H7 (cell line): Measurements from ENCODE around the gene PWP2. TPM values are rescaled to one million over a fixed set of nuclear protein-coding genes. Genes with fewer than 3 reads are reported as not detected.
"Not testable (repeated sequence)": the region's sequence is repeated elsewhere in the genome, so short reads cannot be mapped to it uniquely, and the experiment has no call there.

Source experiments
- DNase-seq: peaks from one replicate; pipeline ENCODE4 v3.0.0; 2012
- H3K27me3 ChIP-seq: 2 replicates; pipeline ENCODE4 v1.6.0; 2011; ENCODE audit warnings: mild to moderate bottlenecking, low read length; ENCODE audit not compliant: control insufficient read depth, insufficient read depth
- H3K36me3 ChIP-seq: replicated peaks from 2 replicates; pipeline ENCODE4 v1.5.1; 2011; ENCODE audit warnings: low read length; ENCODE audit not compliant: control insufficient read depth, insufficient read depth
- H3K4me3 ChIP-seq: 2 replicates; pipeline ENCODE4 v1.5.1; 2011; ENCODE audit warnings: low read depth, mild to moderate bottlenecking, control low read depth, low read length, moderate library complexity; ENCODE audit not compliant: insufficient read depth
- total RNA-seq: library from RNA; depleted of rRNA; stranded (reverse); fragments of >200 nt; shearing (Covaris generic); gene quantifications from 2 replicates; pipeline ENCODE4 v1.2.3, GENCODE V29; 2014; rRNA removed

The PWP2 gene
- 4.1 and 8.6 TPM in 2 replicates for total RNA-seq

GRCh38 chr21:44107026-44107501 lies at the start of gene PWP2:
TSS of gene PWP2 (plus strand) at chr21:44107399. CDS start at chr21:44107417, 18 bp downstream.
- H3K4me3 ChIP-seq: peak within 1 kb of the TSS; percentile 25; the same call in 1 of the 2 replicates
- DNase-seq, H3K27me3 ChIP-seq, H3K36me3 ChIP-seq: not testable (repeated sequence)

DNA sequence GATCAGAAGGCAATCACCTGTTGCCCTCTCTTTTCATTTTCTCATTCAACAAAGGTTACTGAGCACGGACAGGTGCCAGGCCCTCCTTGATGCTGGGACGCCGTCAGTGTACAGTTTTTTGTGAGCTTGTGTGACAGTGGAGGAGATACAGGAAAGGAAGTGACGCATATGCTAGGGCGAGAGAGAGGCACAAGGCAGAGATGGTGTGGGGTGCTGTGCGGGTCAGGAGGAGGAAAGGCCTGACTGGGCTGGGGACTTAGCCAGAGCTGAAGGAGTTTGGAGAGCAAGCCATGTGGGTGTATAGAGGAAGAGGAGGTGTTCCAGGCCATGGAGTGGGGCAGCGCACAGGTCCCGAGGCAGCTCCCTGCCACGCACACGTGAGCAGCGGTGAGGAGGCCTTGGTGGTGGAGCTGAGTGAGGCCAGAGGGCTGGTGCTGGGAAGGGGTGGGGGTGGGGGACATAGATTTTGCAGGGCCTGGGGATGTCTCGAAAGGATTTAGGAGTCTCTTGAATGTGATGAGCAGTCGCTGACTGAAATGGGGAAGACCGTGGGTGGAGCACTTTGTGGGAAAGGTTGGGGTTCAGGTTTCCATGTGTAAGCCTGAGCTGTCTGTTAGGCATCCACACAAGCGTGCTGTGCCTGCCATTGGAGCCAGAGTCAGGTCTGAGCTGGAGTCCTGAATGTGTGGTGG lies 49.1 kb upstream of the PWP2 start:
- Histone ChIP-seq H3K4me3 (no peak overlapping the region), H3K27me3 (no peaks in the 10 kb centered on the region)
- DNase-seq: no peak

GRCh38 chr21:44058652-44058964 lies 48.6 kb upstream of the PWP2 start:
- H3K4me3 ChIP-seq: no peak overlapping the region
- no peak for DNase-seq
- H3K27me3 ChIP-seq: no peaks in the 10 kb centered on the region
- peaks cover 6% of the 10 kb centered on the region for H3K36me3 ChIP-seq

More for the DNA sequence above, 49.1 kb upstream of the PWP2 start:
- peaks cover 6% of the 10 kb centered on the region for H3K36me3 ChIP-seq

DNA sequence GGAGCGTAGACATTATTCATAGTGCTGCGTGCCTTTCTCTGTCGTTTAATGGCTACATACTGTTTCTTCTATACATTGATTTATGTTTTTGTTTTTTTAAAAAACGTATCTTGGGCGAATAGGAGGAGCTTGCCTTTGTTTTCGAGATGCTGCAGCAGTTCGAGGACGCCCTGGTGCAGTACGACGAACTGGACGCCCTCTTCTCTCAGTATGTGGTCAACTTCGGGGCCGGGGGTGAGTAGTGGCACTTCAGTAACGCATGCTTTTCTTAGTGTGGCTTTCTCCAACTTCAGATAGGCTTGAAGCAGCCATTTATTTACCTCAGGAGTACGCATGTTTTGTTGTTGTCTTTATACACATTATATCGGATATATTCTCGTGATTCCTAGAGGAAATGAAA lies 48.2 kb upstream of the PWP2 start:
- no peak overlapping the region for H3K4me3 ChIP-seq
- H3K36me3 ChIP-seq: peaks cover 6% of the 10 kb centered on the region
- DNase-seq: no peak

GRCh38 chr21:44059710-44060109 lies 47.5 kb upstream of the PWP2 start:
- Histone ChIP-seq H3K4me3 (no peak overlapping the region), H3K36me3 (peaks cover 8% of the 10 kb centered on the region), H3K27me3 (no peaks in the 10 kb centered on the region)
- no peak for DNase-seq

More for the DNA sequence above, 48.2 kb upstream of the PWP2 start:
- H3K27me3 ChIP-seq: no peaks in the 10 kb centered on the region

- peaks cover 8% of the 10 kb centered on the region for H3K36me3 ChIP-seq
- no peak for DNase-seq
- H3K4me3 ChIP-seq: no peak overlapping the region
Measured at GRCh38 chr21:44062380-44062779, 44.8 kb upstream of the PWP2 start.

DNA sequence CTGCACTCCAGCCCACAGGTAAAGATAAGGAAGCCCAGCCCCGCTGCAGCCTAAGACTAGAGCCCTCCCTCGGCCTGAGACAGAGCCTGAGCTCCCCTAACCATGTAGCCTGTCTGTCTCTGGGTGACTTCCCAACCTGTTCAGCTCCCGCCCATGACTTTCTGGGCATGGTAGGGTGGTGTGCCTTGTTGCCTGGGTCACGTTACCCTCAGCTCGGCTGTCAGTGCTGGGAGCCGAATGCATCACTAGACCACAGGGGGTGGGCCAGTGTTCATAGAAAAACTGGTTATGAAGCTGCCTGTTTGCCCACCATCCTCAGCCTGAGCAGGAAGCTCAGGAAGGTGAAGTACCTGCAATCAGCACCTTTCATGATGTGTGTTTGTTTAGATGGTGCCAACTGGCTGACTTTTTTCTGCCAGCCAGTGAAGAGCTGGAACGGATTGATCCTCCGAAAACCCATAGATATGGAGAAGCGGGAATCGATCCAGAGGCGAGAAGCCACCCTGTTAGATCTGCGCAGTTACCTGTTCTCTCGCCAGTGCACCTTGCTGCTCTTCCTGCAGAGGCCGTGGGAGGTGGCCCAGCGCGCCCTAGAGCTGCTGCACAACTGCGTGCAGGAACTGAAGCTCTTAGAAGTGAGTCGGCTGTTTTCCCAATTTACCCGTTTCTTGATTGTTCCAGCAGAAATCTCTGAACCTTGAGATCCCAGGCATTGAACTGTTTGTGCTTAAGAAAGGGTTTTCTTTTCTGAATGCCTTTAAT lies 43.9 kb upstream of the PWP2 start:
- Histone ChIP-seq H3K4me3 (no peak overlapping the region), H3K27me3 (no peaks in the 10 kb centered on the region), H3K36me3 (peaks cover 8% of the 10 kb centered on the region)
- no peak for DNase-seq

More at GRCh38 chr21:44062380-44062779, 44.8 kb upstream of the PWP2 start:
- H3K27me3 ChIP-seq: no peaks in the 10 kb centered on the region

DNA sequence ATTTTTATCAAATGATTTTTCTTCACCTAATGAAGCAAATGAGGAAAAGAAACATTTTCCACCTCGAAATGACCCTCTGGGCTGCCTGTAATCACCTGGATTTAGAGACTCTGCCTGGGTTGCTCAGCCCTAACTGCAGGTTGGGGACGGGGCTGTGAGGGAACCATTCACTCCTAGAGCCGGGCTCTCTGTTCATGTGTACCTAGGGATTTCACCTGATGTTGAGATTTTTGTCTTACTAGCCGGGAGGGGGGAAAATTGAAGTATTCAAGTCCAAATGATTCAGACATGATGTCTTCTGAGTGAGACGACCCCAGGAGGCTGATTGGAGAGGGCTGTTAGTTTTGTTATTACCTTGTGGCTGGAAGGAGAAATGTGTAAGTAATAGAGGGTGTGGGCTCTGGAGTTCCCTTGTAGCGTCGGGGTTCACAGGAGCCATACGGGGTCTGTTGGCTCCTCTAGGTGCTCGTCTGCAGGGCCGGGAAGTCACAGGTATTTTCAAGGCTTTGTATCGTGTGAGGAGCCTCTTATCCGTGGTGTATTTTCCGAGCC lies 42.3 kb upstream of the PWP2 start:
- Histone ChIP-seq H3K27me3 (no peaks in the 10 kb centered on the region), H3K36me3 (peaks cover 5% of the 10 kb centered on the region)
- no peak for DNase-seq

GRCh38 chr21:44065428-44065827 lies 41.8 kb upstream of the PWP2 start:
- H3K27me3 ChIP-seq: no peaks in the 10 kb centered on the region
- no peak overlapping the region for H3K4me3 ChIP-seq
- DNase-seq: no peak
- peaks cover 5% of the 10 kb centered on the region for H3K36me3 ChIP-seq

More for the DNA sequence above, 42.3 kb upstream of the PWP2 start:
- H3K4me3 ChIP-seq: no peak overlapping the region

DNA sequence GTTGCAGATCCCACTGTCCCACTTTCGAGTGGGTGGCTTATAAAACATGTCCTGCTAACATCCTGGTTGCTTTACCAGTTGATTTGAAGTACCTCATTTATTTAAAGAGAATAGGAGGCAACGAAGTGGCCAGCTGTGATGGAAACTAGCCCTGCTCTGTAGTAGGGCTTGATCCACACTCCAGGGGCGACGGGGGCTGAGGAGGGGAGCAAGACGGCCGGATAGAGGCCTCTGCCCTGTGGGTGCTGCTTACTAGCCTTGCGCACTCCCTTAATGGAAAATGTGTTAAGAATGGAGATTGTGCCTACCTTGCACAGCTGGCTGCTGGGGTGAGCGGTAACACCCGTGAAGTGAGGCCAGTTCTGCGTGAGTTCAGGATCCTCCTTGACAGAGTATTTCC lies 41.1 kb upstream of the PWP2 start:
- Histone ChIP-seq H3K27me3 (no peaks in the 10 kb centered on the region), H3K4me3 (no peak overlapping the region), H3K36me3 (peaks cover 5% of the 10 kb centered on the region)
- DNase-seq: no peak

- Histone ChIP-seq H3K4me3 (no peak overlapping the region), H3K36me3 (peaks cover 5% of the 10 kb centered on the region), H3K27me3 (no peaks in the 10 kb centered on the region)
- DNase-seq: no peak
Measured at GRCh38 chr21:44067011-44067839, 40.0 kb upstream of the PWP2 start.

- Histone ChIP-seq H3K36me3 (peaks cover 10% of the 10 kb centered on the region), H3K4me3 (no peak overlapping the region), H3K27me3 (no peaks in the 10 kb centered on the region)
- DNase-seq: no peak
Measured at GRCh38 chr21:44070391-44070790, 36.8 kb upstream of the PWP2 start.

DNA sequence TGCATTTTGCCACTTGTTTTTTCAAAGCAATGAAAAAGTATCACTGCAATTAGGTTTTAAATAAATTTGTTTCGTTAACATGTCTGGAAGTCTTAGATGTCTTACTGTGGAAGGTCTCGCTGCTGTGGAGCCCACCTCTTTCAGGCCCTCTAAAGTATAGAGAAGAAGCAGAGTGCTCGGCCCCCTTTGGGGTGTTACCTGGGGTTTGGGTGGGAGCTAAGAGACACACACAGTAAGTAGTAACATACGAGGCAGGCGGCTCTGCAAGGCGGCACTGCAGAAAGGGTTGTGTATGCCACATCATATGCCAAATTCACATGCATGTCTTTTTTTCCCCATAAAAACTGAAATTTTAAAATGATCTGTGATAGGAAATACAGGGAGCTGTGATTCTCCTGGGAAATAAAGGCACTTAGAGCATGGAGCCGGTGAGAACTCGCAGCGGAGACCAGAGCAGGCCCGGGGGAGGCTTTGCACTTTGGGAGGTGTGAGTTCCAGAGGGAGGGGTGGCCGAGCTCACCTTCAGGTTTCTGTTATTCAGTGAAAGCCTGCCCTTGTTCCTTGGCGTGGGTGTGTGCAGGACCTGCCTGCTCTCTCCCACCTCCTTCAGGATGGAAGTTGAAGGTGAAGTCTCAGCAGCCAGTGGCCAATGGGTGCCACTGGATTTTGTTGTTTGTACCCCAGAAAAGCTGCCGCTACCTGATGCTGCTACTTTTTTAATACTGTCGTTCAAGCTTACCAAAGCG lies 35.7 kb upstream of the PWP2 start:
- Histone ChIP-seq H3K36me3 (peaks cover 10% of the 10 kb centered on the region), H3K27me3 (no peaks in the 10 kb centered on the region), H3K4me3 (no peak overlapping the region)
- DNase-seq: no peak

GRCh38 chr21:44072111-44072510 lies 35.1 kb upstream of the PWP2 start:
- Histone ChIP-seq H3K36me3 (peaks cover 10% of the 10 kb centered on the region), H3K27me3 (no peaks in the 10 kb centered on the region), H3K4me3 (no peak overlapping the region)
- no peak for DNase-seq
